Measurements from ENCODE around the gene PRICKLE2.

Gene PRICKLE2

GRCh38 chr3:64157150-64158035, 67.9 kb downstream of the PRICKLE2 start:
- no peak for DNase-seq (ENCODE audit: low spot score)

- no peak for DNase-seq (ENCODE audit: low spot score)
Observed at GRCh38 chr3:64155328-64155727, 69.9 kb downstream of the PRICKLE2 start.

GRCh38 chr3:64152676-64153466, 72.4 kb downstream of the PRICKLE2 start:
- no peak for DNase-seq (ENCODE audit: low spot score)

- no peak for DNase-seq (ENCODE audit: low spot score)
Observed at GRCh38 chr3:64152086-64152485, 73.2 kb downstream of the PRICKLE2 start.

GRCh38 chr3:64151342-64151871, 73.9 kb downstream of the PRICKLE2 start:
- DNase-seq (ENCODE audit: low spot score) = no peak

- DNase-seq (ENCODE audit: low spot score) = no peak
Observed at GRCh38 chr3:64150623-64151207, 74.6 kb downstream of the PRICKLE2 start.

- no peak for DNase-seq (ENCODE audit: low spot score)
Observed at GRCh38 chr3:64149886-64150285, 75.4 kb downstream of the PRICKLE2 start.

GRCh38 chr3:64148955-64149653, 76.2 kb downstream of the PRICKLE2 start:
- DNase-seq (ENCODE audit: low spot score) = no peak

- DNase-seq (ENCODE audit: low spot score) = no peak
Observed at GRCh38 chr3:64147211-64147610, 78.1 kb downstream of the PRICKLE2 start.

GRCh38 chr3:64145438-64145837, 79.8 kb downstream of the PRICKLE2 start:
- DNase-seq (ENCODE audit: low spot score) = no peak

GRCh38 chr3:64144241-64144900, 80.9 kb downstream of the PRICKLE2 start:
- no peak for DNase-seq (ENCODE audit: low spot score)

- no peak for DNase-seq (ENCODE audit: low spot score)
Observed at GRCh38 chr3:64143409-64144130, 81.7 kb downstream of the PRICKLE2 start.

- no peak for DNase-seq (ENCODE audit: low spot score)
Observed at GRCh38 chr3:64141476-64141875, 83.8 kb downstream of the PRICKLE2 start.

GRCh38 chr3:64140651-64141050, 84.6 kb downstream of the PRICKLE2 start:
- no peak for DNase-seq (ENCODE audit: low spot score)

- no peak for DNase-seq (ENCODE audit: low spot score)
Observed at GRCh38 chr3:64138656-64139375, 86.5 kb downstream of the PRICKLE2 start.

- DNase-seq (ENCODE audit: low spot score) = no peak
Observed at GRCh38 chr3:64138046-64138445, 87.2 kb downstream of the PRICKLE2 start.

GRCh38 chr3:64134882-64135281, 90.4 kb downstream of the PRICKLE2 start:
- DNase-seq (ENCODE audit: low spot score) = no peak

- DNase-seq (ENCODE audit: low spot score) = no peak
Observed at GRCh38 chr3:64133987-64134386, 91.3 kb downstream of the PRICKLE2 start.

GRCh38 chr3:64133272-64133671, 92.0 kb downstream of the PRICKLE2 start:
- no peak for DNase-seq (ENCODE audit: low spot score)
